ENCODE measurements around the gene LRATD1. TPM values are rescaled to one million over a fixed set of nuclear protein-coding genes. Genes with fewer than 3 reads are reported as not detected.

LRATD1 gene
- total RNA-seq, 1 experiment from 2014 or later: 0.31 TPM

DNA sequence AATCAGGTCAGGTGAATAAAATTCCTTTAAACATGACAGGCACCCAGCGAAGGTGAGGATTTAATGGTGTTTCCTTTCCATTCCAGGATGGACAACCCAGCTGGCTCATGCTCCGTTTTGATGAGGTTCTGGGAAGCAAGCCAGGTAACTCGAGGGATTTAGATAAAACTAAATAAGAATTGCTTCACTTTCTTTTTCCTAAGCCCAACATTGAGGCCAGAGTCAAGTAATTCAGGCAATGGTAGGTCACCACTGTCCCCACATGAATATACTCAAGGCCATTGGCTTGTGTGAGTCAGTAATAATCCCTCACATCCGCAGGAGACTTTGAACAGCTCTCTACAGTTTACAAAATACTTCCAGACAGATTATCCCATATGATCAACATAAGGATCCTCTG is 16.2 kb upstream of the LRATD1 start:
- H3K4me2 ChIP-seq (ENCODE audit: insufficient read depth, insufficient read length, low read length): no peak overlapping the region
- TF ChIP-seq, protein P1, sequence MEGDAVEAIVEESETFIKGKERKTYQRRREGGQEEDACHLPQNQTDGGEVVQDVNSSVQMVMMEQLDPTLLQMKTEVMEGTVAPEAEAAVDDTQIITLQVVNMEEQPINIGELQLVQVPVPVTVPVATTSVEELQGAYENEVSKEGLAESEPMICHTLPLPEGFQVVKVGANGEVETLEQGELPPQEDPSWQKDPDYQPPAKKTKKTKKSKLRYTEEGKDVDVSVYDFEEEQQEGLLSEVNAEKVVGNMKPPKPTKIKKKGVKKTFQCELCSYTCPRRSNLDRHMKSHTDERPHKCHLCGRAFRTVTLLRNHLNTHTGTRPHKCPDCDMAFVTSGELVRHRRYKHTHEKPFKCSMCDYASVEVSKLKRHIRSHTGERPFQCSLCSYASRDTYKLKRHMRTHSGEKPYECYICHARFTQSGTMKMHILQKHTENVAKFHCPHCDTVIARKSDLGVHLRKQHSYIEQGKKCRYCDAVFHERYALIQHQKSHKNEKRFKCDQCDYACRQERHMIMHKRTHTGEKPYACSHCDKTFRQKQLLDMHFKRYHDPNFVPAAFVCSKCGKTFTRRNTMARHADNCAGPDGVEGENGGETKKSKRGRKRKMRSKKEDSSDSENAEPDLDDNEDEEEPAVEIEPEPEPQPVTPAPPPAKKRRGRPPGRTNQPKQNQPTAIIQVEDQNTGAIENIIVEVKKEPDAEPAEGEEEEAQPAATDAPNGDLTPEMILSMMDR (conservative IDR thresholded peaks at IDR 0.05): no peak
- H3K9me3 ChIP-seq (ENCODE audit: control insufficient read depth, low read depth, low read length): no peaks in the 10 kb centered on the region
- no peak overlapping the region for H3K27ac ChIP-seq (ENCODE audit: insufficient read length, low read depth, low read length)
- no peaks in the 10 kb centered on the region for H3K23me2 ChIP-seq (ENCODE audit: insufficient read length, low read depth, low read length, poor library complexity, severe bottlenecking)
- no peak overlapping the region for H2AK5ac ChIP-seq (ENCODE audit: insufficient read length, low read length)
- no peaks in the 10 kb centered on the region for H3K9me3 Mint-ChIP-seq
- H4K5ac ChIP-seq (ENCODE audit: insufficient read length, low read depth, low read length): no peak overlapping the region
- no peak overlapping the region for H4K91ac ChIP-seq (ENCODE audit: insufficient read length, low read depth, low read length)
- no peak overlapping the region for H3K56ac ChIP-seq (ENCODE audit: insufficient read length, low read depth, low read length)
- H3K27ac Mint-ChIP-seq: no peak overlapping the region
- H3K18ac ChIP-seq (ENCODE audit: insufficient read length, low read depth, low read length): no peak overlapping the region
- H2BK20ac ChIP-seq (ENCODE audit: low read depth, low read length, poor library complexity, severe bottlenecking): no peak overlapping the region
- no peak overlapping the region for H3K4me3 Mint-ChIP-seq
- H3K4ac ChIP-seq (ENCODE audit: low read depth, low read length): no peak overlapping the region
- H2BK5ac ChIP-seq (ENCODE audit: insufficient read length, low read length): no peak overlapping the region
- no peak overlapping the region for H3K9ac ChIP-seq (ENCODE audit: extremely low read depth, insufficient read length, low read length)
- no peaks in the 10 kb centered on the region for H4K20me1 ChIP-seq (ENCODE audit: control insufficient read depth, insufficient read depth, insufficient read length)
- no peak overlapping the region for H3K23ac ChIP-seq (ENCODE audit: insufficient read length, low read depth, low read length)
- H4K8ac ChIP-seq (replicated peaks; ENCODE audit: insufficient read length, low read depth, low read length): no peak overlapping the region
- no peak overlapping the region for H3K14ac ChIP-seq (ENCODE audit: insufficient read depth, low read length)
- H3K27me3 Mint-ChIP-seq (ENCODE audit: low read depth): no peaks in the 10 kb centered on the region; the same call in 1 of the 2 replicates
- no peaks in the 10 kb centered on the region for H3K79me2 ChIP-seq (ENCODE audit: insufficient read depth, low read length)
- H3K4me1 Mint-ChIP-seq: peaks cover 0 to 4% of the 10 kb centered on the region in 2 experiments; a peak in 2 of 4 replicates
- H3T11ph ChIP-seq (ENCODE audit: low read length): no peak overlapping the region
- WGBS (ENCODE audit: extremely low coverage, insufficient read length, low lambda C conversion rate): no CpG with 5 or more reads among the region's 4 CpGs
- no peak overlapping the region for H2BK120ac ChIP-seq (ENCODE audit: low read depth, low read length, poor library complexity, severe bottlenecking)
- no peak overlapping the region for H2AFZ ChIP-seq (ENCODE audit: low read length)
- no peak for DNase-seq
- no peaks in the 10 kb centered on the region for H3K36me3 Mint-ChIP-seq (ENCODE audit: insufficient read depth in 1 of 3, low read depth in 3 of 3)
- H3K4me1 ChIP-seq (ENCODE audit: insufficient read depth, low read length): no peaks in the 10 kb centered on the region
- no peaks in the 10 kb centered on the region for H3K79me1 ChIP-seq (ENCODE audit: insufficient read depth, low read depth, low read length, poor library complexity, severe bottlenecking)
- no peak overlapping the region for H2BK15ac ChIP-seq (ENCODE audit: low read depth, low read length)
- H3K27me3 ChIP-seq (ENCODE audit: insufficient read depth, low read length): no peaks in the 10 kb centered on the region
- H2BK12ac ChIP-seq (ENCODE audit: insufficient read length, low read depth, low read length): no peak overlapping the region

Measured in H9 (cell line).